HL-60 (cell line): ENCODE measurements around the gene HBA2.
"Not testable (repeated sequence)": the region's sequence is repeated elsewhere in the genome, so short reads cannot be mapped to it uniquely, and the experiment has no call there.

ENCODE experiments used
- DNase-seq, 2 experiments: peaks; one replicate each; pipeline ENCODE4 v3.0.0-alpha.2; 2010 to 2020; ENCODE audit warnings: low read depth in 1 of 2, low spot score in 1 of 2
- H3K27ac ChIP-seq: fragments of 250-450 bp; sonication (Bioruptor Pico); replicated peaks from 2 replicates; pipeline ENCODE4 v1.5.1; 2020; ENCODE audit warnings: mild to moderate bottlenecking, moderate library complexity
- H3K27me3 ChIP-seq: fragments of 250-450 bp; sonication (Bioruptor Pico); 2 replicates; pipeline ENCODE4 v1.5.1; 2021; ENCODE audit warnings: mild to moderate bottlenecking, moderate library complexity; ENCODE audit not compliant: insufficient read depth, poor library complexity, severe bottlenecking
- H3K4me3 ChIP-seq: replicated peaks from 2 replicates; pipeline ENCODE4 v1.5.1; 2011; ENCODE audit warnings: mild to moderate bottlenecking, control low read depth, low read length; ENCODE audit not compliant: insufficient read depth
- GABPA ChIP-seq: IDR thresholded peaks from 2 replicates; pipeline ENCODE4 v1.6.1; 2012; ENCODE audit warnings: low read depth
- POLR2AphosphoS5 ChIP-seq: IDR thresholded peaks from 2 replicates; pipeline ENCODE4 v1.6.1; 2012; ENCODE audit warnings: low read depth
- SPI1 ChIP-seq: IDR thresholded peaks from 2 replicates; pipeline ENCODE4 v1.6.1; 2012; ENCODE audit warnings: low read depth, mild to moderate bottlenecking, borderline replicate concordance
- TF ChIP-seq, protein P1 (sequence below): IDR thresholded peaks from one replicate; pipeline ENCODE4 v1.5.1; 2011; ENCODE audit warnings: low read length, control low read depth, inconsistent platforms; ENCODE audit not compliant: insufficient read depth
- TF ChIP-seq, protein P2 (sequence below): IDR thresholded peaks from 2 replicates; pipeline ENCODE4 v1.6.1; 2012; ENCODE audit warnings: low read depth; ENCODE audit not compliant: insufficient replicate concordance

The HBA2 gene

DNA sequence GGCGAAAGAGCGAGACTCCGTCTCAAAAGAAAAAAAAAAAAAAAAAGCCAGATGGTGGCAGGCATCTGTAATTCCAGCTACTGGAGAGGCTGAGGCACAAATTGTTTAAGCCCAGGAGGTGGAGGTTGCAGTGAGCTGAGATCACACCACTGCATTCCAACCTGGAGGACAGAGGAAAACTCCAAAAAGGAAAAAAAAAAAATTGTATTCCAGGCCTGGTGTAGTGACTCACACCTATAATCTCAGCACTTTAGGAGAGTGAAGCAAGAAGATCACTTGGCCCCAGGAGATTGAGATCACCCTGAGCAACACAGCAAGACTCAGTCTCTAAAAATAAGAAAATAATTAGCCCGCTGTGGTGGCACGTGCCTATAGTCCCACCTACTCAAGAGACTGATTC lies 27.7 kb downstream of the HBA2 start:
- H3K27me3 ChIP-seq: no peaks in the 10 kb centered on the region
- TF ChIP-seq GABPA (no peak), SPI1 (no peak), POLR2AphosphoS5 (no peak)
- TF ChIP-seq, protein P1, sequence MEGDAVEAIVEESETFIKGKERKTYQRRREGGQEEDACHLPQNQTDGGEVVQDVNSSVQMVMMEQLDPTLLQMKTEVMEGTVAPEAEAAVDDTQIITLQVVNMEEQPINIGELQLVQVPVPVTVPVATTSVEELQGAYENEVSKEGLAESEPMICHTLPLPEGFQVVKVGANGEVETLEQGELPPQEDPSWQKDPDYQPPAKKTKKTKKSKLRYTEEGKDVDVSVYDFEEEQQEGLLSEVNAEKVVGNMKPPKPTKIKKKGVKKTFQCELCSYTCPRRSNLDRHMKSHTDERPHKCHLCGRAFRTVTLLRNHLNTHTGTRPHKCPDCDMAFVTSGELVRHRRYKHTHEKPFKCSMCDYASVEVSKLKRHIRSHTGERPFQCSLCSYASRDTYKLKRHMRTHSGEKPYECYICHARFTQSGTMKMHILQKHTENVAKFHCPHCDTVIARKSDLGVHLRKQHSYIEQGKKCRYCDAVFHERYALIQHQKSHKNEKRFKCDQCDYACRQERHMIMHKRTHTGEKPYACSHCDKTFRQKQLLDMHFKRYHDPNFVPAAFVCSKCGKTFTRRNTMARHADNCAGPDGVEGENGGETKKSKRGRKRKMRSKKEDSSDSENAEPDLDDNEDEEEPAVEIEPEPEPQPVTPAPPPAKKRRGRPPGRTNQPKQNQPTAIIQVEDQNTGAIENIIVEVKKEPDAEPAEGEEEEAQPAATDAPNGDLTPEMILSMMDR: no peak
- TF ChIP-seq, protein P2, sequence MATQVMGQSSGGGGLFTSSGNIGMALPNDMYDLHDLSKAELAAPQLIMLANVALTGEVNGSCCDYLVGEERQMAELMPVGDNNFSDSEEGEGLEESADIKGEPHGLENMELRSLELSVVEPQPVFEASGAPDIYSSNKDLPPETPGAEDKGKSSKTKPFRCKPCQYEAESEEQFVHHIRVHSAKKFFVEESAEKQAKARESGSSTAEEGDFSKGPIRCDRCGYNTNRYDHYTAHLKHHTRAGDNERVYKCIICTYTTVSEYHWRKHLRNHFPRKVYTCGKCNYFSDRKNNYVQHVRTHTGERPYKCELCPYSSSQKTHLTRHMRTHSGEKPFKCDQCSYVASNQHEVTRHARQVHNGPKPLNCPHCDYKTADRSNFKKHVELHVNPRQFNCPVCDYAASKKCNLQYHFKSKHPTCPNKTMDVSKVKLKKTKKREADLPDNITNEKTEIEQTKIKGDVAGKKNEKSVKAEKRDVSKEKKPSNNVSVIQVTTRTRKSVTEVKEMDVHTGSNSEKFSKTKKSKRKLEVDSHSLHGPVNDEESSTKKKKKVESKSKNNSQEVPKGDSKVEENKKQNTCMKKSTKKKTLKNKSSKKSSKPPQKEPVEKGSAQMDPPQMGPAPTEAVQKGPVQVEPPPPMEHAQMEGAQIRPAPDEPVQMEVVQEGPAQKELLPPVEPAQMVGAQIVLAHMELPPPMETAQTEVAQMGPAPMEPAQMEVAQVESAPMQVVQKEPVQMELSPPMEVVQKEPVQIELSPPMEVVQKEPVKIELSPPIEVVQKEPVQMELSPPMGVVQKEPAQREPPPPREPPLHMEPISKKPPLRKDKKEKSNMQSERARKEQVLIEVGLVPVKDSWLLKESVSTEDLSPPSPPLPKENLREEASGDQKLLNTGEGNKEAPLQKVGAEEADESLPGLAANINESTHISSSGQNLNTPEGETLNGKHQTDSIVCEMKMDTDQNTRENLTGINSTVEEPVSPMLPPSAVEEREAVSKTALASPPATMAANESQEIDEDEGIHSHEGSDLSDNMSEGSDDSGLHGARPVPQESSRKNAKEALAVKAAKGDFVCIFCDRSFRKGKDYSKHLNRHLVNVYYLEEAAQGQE: no peak
- no peak for DNase-seq
- H3K4me3 ChIP-seq: no peak overlapping the region
- no peak overlapping the region for H3K27ac ChIP-seq

DNA sequence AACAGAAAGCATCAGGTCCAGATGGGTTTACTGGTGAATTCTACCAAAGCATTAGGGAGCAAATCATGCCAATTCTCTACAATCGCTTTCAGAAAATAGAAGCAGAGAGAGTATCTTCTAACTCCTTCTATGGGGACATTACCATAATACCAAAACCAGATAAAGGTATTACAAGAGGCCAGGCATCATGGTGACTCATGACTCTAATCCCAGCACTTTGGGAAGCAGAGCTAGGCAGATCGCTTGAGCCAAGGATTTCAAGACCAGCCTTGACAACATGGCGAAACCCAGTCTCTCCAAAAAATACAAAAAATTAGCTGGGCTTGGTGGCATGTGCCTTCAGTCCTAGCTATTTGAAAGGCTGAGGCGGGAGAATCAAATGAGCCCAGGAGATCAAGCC lies 30.6 kb downstream of the HBA2 start:
- Histone ChIP-seq H3K4me3 (no peak overlapping the region), H3K27ac (no peak overlapping the region), H3K27me3 (no peaks in the 10 kb centered on the region)
- TF ChIP-seq, protein P2: no peak
- TF ChIP-seq, protein P1: no peak
- TF ChIP-seq SPI1 (no peak), GABPA (no peak), POLR2AphosphoS5 (no peak)
- no peak for DNase-seq

DNA sequence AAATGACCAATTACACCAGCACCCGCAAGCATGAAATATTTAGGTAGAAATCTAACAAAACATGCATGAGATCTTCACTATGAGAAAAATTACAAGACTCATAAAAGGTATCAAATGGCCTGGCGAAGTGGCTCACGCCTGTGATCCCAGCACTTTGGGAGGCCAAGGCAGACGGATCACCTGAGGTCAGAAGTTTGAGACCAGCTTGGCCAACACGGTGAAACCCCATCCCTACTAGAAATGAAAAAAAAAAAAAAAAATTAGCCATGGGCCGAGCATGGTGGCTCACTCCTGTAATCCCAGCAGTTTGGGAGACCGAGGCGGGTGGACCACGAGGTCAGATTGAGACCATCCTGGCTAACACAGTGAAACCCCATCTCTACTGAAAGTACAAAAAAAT lies 31.4 kb downstream of the HBA2 start:
- H3K27ac ChIP-seq, DNase-seq, H3K27me3 ChIP-seq, H3K4me3 ChIP-seq: not testable (repeated sequence)

DNA sequence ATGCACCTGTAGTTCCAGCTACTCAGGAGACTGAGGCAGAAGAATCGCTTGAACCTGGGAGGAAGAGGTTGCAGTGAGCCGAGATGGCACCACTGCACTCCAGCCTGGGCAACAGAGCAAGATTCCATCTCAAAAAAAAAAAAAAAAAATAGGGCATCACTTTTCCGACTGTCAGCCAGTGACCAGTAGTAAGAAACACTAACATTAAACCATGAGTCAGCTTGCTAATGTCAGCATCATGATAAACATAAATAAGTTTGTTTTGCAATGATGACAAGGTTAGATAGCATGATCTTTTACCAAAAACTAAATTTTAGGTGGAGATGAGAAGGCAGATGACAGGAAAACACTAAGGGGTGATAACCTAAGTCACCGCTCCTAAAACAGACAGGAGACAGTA lies 36.7 kb downstream of the HBA2 start:
- H3K27me3 ChIP-seq, DNase-seq, H3K4me3 ChIP-seq, H3K27ac ChIP-seq: not testable (repeated sequence)

DNA sequence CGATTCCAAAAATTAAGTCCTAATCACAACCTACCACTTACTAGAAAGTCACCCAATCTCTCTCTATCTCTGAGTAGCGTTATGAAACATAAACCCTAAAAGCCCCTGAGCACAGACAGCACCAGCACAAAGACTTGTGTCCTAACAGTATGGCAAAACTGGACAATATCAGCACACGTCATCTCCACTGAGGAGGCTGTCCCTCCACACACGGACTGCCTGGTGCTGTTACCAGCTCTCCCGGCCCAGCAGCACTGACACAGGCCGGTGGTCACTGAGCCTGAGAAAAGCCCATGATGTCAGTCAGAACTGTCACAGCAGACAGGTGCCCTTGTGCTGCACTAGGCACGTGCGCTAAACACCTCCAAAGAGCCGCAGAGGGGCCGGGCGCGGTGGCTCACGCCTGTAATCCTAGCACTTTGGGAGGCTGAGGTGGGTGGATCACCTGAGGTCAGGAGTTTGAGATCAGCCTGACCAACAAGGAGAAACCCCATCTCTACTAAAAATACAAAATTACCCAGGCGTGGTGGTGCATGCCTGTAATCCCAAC lies 39.0 kb downstream of the HBA2 start:
- not testable (repeated sequence) for H3K4me3 ChIP-seq, H3K27ac ChIP-seq, H3K27me3 ChIP-seq, DNase-seq
